ENCODE measurements around the gene BAZ1B.

Gene BAZ1B

GRCh38 chr7:73397521-73398281 lies 124.4 kb downstream of the BAZ1B start:
- no peak for DNase-seq (ENCODE audit: extremely low read depth, low read depth)
- TF ChIP-seq CTCF (IDR thresholded peaks at IDR 0.05; ENCODE audit: low read depth, low read length, missing control alignments): no peak
- H3K4me3 ChIP-seq (replicated peaks; ENCODE audit: low read depth, low read length): no peak overlapping the region

GRCh38 chr7:73395538-73396503 lies 126.3 kb downstream of the BAZ1B start:
- no peak for TF ChIP-seq CTCF (IDR thresholded peaks at IDR 0.05; ENCODE audit: low read depth, low read length, missing control alignments)
- DNase-seq (ENCODE audit: extremely low read depth, low read depth): no peak
- H3K4me3 ChIP-seq (replicated peaks; ENCODE audit: low read depth, low read length): no peak overlapping the region

GRCh38 chr7:73394422-73394821 lies 127.7 kb downstream of the BAZ1B start:
- no peak for DNase-seq (ENCODE audit: extremely low read depth, low read depth)
- no peak for TF ChIP-seq CTCF (IDR thresholded peaks at IDR 0.05; ENCODE audit: low read depth, low read length, missing control alignments)
- H3K4me3 ChIP-seq (replicated peaks; ENCODE audit: low read depth, low read length): no peak overlapping the region

DNA sequence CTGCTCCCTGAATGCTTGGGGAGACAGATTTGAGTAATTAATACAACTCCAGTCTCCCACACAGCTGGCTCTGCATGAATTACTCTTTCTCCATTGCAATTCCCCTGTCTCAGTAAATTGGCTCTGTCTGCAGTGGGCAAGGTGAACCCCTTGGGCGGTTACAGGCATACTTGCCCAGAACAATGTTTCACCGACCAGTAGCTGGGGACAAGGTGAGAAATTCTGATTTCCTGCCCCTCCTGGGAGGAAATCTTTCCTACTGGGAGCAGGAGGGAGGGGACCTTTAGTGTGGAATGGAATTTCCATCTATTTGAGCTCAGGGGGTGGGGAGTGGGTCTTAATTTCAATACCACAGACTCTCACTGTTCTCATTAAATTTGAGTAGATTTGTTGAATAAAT lies 130.7 kb downstream of the BAZ1B start:
- TF ChIP-seq CTCF (IDR thresholded peaks at IDR 0.05; ENCODE audit: low read depth, low read length, missing control alignments): no peak
- DNase-seq (ENCODE audit: extremely low read depth, low read depth): no peak
- no peak overlapping the region for H3K4me3 ChIP-seq (replicated peaks; ENCODE audit: low read depth, low read length)

Data from HFF-Myc (cell line).